ENCODE measurements around the gene PRDM10.
"Not testable (repeated sequence)": the region's sequence is repeated elsewhere in the genome, so short reads cannot be mapped to it uniquely, and the experiment has no call there.

The PRDM10 gene

GRCh38 chr11:129885381-129885780, 117.3 kb downstream of the PRDM10 start:
- H3K4me3 ChIP-seq (ENCODE audit: low read depth, low read length): no peak overlapping the region
- no peak for DNase-seq (ENCODE audit: low read depth)
- TF ChIP-seq CTCF (IDR thresholded peaks at IDR 0.05; ENCODE audit: low read depth, low read length, missing control alignments): no peak

- no peak overlapping the region for H3K4me3 ChIP-seq (ENCODE audit: low read depth, low read length)
Observed at GRCh38 chr11:129884581-129884980, 118.1 kb downstream of the PRDM10 start.

GRCh38 chr11:129881570-129882170, 121.0 kb downstream of the PRDM10 start:
- TF ChIP-seq CTCF (IDR thresholded peaks at IDR 0.05; ENCODE audit: low read depth, low read length, missing control alignments): peak; percentile 73
- DNase-seq (ENCODE audit: low read depth): no peak
- H3K4me3 ChIP-seq (ENCODE audit: low read depth, low read length): no peak overlapping the region

More at GRCh38 chr11:129884581-129884980, 118.1 kb downstream of the PRDM10 start:
- no peak for TF ChIP-seq CTCF (IDR thresholded peaks at IDR 0.05; ENCODE audit: low read depth, low read length, missing control alignments)
- no peak for DNase-seq (ENCODE audit: low read depth)

GRCh38 chr11:129880311-129880710, 122.3 kb downstream of the PRDM10 start:
- TF ChIP-seq CTCF (IDR thresholded peaks at IDR 0.05; ENCODE audit: low read depth, low read length, missing control alignments): no peak
- no peak for DNase-seq (ENCODE audit: low read depth)
- H3K4me3 ChIP-seq (ENCODE audit: low read depth, low read length): no peak overlapping the region

GRCh38 chr11:129871914-129872313, 130.7 kb downstream of the PRDM10 start:
- no peak for DNase-seq (ENCODE audit: low read depth)
- H3K4me3 ChIP-seq (ENCODE audit: low read depth, low read length): no peak overlapping the region
- TF ChIP-seq CTCF (IDR thresholded peaks at IDR 0.05; ENCODE audit: low read depth, low read length, missing control alignments): no peak

- DNase-seq (ENCODE audit: low read depth): not testable (repeated sequence)
Observed at GRCh38 chr11:129868626-129869025, 134.0 kb downstream of the PRDM10 start.

GRCh38 chr11:129866311-129866710, 136.3 kb downstream of the PRDM10 start:
- no peak overlapping the region for H3K4me3 ChIP-seq (ENCODE audit: low read depth, low read length)
- no peak for TF ChIP-seq CTCF (IDR thresholded peaks at IDR 0.05; ENCODE audit: low read depth, low read length, missing control alignments)
- no peak for DNase-seq (ENCODE audit: low read depth)

More at GRCh38 chr11:129868626-129869025, 134.0 kb downstream of the PRDM10 start:
- H3K4me3 ChIP-seq (ENCODE audit: low read depth, low read length): not testable (repeated sequence)
